ENCODE results near the gene NGEF. TPM values are rescaled to one million over a fixed set of nuclear protein-coding genes. Genes with fewer than 3 reads are reported as not detected.

The NGEF gene
- total and polyA plus RNA-seq, 9 of the 15 experiments (the other 6 are each of a cell fraction or from before 2014, with no cell fraction given) = 0.07 to 0.17 (median 0.09) TPM; not detected in 6

DNA sequence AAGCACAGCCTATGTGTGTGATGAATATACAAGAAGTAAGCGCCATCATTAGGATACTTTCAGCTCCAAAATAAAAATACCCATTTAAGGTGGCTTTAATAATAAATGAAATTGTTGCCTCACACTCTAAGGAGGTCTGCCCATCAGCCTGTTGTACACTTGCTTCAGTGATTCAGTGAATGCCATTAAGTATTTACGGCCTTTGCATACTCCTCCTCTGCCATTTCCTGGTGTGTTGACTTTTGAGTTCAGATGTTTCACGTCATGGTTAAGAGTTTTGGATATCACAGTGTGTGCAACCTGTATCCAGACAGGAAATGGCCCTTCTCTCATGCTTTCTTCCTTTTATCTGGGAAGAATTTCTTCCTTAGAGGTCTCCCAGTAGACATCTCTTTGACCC lies 181.6 kb downstream of the NGEF start:
- no peaks in the 10 kb centered on the region for H3K9me1 ChIP-seq (ENCODE audit: control insufficient read depth, insufficient read depth, low read length)
- H3K9me3 ChIP-seq (replicated peaks; ENCODE audit: control insufficient read depth, insufficient read depth, low read depth, low read length) = no peaks in the 10 kb centered on the region
- H3K4me3 ChIP-seq = no peak overlapping the region
- FAIRE-seq (no peak), ATAC-seq (no peak), DNase-seq (ENCODE audit: extremely low read depth in 1 of 4, low spot score in 3 of 4) (no peak)
- in situ Hi-C loops (cut with MboI) (no loop called here), intact Hi-C loops (cut with micrococcal nuclease) (no loop called here)
- no peak overlapping the region for H3K27ac ChIP-seq (ENCODE audit: extremely low read depth, low read depth, low read length)
- no peak overlapping the region for H3K4me2 ChIP-seq (ENCODE audit: insufficient read depth, low read length)
- 92% methylated on average over 3 of the region's 3 CpGs for WGBS (ENCODE audit: insufficient coverage, low coverage, missing lambda C conversion rate)
- no peaks in the 10 kb centered on the region for H3K79me2 ChIP-seq (ENCODE audit: control insufficient read depth, insufficient read depth, low read length)
- no peaks in the 10 kb centered on the region for H3K27me3 ChIP-seq (ENCODE audit: control insufficient read depth in 2 of 2, insufficient read depth in 2 of 2, low read length in 2 of 2)
- no peak overlapping the region for H2AFZ ChIP-seq (ENCODE audit: low read depth, low read length)
- peaks cover 0 to 8% of the 10 kb centered on the region in 2 experiments; a peak in 3 of 5 replicates for H3K4me1 ChIP-seq (replicated peaks in 1 of 2; ENCODE audit: control insufficient read depth in 2 of 2, insufficient read depth in 2 of 2, low read length in 2 of 2)
- CTCF ChIA-PET (ENCODE audit: low intra/inter-chr PET ratio) = no interaction called here
- POLR2A ChIA-PET = interaction anchor here (0.5 kb wide), 1 partner anchor 10 kb away, joined by 3 read pairs; no protein-coding TSS in a partner anchor
- no peak overlapping the region for H3K9ac ChIP-seq (ENCODE audit: insufficient read depth in 1 of 2, low read depth in 2 of 2, low read length in 2 of 2)
- no TSS peak for BruUV-seq (replicated peaks)
- no peaks in the 10 kb centered on the region for H4K20me1 ChIP-seq (replicated peaks; ENCODE audit: control insufficient read depth, insufficient read depth, low read length)
- H3K36me3 ChIP-seq (ENCODE audit: control insufficient read depth, insufficient read depth, low read length) = peaks cover 70% of the 10 kb centered on the region; the same call in 2 of the 3 replicates
- TF ChIP-seq MCM3 (IDR thresholded peaks at IDR 0.05) = no peak
- no peak for TF ChIP-seq SMARCC2 (IDR thresholded peaks at IDR 0.05; ENCODE audit: low read depth)
- TF ChIP-seq ADNP (tag; IDR thresholded peaks at IDR 0.05) = no peak
- TF ChIP-seq, protein P1, sequence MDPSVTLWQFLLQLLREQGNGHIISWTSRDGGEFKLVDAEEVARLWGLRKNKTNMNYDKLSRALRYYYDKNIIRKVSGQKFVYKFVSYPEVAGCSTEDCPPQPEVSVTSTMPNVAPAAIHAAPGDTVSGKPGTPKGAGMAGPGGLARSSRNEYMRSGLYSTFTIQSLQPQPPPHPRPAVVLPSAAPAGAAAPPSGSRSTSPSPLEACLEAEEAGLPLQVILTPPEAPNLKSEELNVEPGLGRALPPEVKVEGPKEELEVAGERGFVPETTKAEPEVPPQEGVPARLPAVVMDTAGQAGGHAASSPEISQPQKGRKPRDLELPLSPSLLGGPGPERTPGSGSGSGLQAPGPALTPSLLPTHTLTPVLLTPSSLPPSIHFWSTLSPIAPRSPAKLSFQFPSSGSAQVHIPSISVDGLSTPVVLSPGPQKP (CRISPR knock-in tag; IDR thresholded peaks at IDR 0.05) = no peak
- TF ChIP-seq, protein P2, sequence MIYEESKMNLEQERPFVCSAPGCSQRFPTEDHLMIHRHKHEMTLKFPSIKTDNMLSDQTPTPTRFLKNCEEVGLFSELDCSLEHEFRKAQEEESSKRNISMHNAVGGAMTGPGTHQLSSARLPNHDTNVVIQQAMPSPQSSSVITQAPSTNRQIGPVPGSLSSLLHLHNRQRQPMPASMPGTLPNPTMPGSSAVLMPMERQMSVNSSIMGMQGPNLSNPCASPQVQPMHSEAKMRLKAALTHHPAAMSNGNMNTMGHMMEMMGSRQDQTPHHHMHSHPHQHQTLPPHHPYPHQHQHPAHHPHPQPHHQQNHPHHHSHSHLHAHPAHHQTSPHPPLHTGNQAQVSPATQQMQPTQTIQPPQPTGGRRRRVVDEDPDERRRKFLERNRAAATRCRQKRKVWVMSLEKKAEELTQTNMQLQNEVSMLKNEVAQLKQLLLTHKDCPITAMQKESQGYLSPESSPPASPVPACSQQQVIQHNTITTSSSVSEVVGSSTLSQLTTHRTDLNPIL (CRISPR knock-in tag; IDR thresholded peaks at IDR 0.05) = no peak
- no peak for TF ChIP-seq ZNF134 (CRISPR knock-in tag; conservative IDR thresholded peaks at IDR 0.05)
- no peak for TF ChIP-seq NCOA6 (IDR thresholded peaks at IDR 0.05)
- TF ChIP-seq, protein P3, sequence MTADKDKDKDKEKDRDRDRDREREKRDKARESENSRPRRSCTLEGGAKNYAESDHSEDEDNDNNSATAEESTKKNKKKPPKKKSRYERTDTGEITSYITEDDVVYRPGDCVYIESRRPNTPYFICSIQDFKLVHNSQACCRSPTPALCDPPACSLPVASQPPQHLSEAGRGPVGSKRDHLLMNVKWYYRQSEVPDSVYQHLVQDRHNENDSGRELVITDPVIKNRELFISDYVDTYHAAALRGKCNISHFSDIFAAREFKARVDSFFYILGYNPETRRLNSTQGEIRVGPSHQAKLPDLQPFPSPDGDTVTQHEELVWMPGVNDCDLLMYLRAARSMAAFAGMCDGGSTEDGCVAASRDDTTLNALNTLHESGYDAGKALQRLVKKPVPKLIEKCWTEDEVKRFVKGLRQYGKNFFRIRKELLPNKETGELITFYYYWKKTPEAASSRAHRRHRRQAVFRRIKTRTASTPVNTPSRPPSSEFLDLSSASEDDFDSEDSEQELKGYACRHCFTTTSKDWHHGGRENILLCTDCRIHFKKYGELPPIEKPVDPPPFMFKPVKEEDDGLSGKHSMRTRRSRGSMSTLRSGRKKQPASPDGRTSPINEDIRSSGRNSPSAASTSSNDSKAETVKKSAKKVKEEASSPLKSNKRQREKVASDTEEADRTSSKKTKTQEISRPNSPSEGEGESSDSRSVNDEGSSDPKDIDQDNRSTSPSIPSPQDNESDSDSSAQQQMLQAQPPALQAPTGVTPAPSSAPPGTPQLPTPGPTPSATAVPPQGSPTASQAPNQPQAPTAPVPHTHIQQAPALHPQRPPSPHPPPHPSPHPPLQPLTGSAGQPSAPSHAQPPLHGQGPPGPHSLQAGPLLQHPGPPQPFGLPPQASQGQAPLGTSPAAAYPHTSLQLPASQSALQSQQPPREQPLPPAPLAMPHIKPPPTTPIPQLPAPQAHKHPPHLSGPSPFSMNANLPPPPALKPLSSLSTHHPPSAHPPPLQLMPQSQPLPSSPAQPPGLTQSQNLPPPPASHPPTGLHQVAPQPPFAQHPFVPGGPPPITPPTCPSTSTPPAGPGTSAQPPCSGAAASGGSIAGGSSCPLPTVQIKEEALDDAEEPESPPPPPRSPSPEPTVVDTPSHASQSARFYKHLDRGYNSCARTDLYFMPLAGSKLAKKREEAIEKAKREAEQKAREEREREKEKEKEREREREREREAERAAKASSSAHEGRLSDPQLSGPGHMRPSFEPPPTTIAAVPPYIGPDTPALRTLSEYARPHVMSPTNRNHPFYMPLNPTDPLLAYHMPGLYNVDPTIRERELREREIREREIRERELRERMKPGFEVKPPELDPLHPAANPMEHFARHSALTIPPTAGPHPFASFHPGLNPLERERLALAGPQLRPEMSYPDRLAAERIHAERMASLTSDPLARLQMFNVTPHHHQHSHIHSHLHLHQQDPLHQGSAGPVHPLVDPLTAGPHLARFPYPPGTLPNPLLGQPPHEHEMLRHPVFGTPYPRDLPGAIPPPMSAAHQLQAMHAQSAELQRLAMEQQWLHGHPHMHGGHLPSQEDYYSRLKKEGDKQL (CRISPR knock-in tag; IDR thresholded peaks at IDR 0.05; ENCODE audit: borderline replicate concordance) = no peak
- TF ChIP-seq, protein P4, sequence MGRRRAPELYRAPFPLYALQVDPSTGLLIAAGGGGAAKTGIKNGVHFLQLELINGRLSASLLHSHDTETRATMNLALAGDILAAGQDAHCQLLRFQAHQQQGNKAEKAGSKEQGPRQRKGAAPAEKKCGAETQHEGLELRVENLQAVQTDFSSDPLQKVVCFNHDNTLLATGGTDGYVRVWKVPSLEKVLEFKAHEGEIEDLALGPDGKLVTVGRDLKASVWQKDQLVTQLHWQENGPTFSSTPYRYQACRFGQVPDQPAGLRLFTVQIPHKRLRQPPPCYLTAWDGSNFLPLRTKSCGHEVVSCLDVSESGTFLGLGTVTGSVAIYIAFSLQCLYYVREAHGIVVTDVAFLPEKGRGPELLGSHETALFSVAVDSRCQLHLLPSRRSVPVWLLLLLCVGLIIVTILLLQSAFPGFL (CRISPR knock-in tag; IDR thresholded peaks at IDR 0.05) = no peak
- TF ChIP-seq, protein P5, sequence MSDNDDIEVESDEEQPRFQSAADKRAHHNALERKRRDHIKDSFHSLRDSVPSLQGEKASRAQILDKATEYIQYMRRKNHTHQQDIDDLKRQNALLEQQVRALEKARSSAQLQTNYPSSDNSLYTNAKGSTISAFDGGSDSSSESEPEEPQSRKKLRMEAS (CRISPR knock-in tag; IDR thresholded peaks at IDR 0.05) = no peak
- TF ChIP-seq SMAD2 (IDR thresholded peaks at IDR 0.05; ENCODE audit: low read depth, low read length) = no peak
- TF ChIP-seq, protein P6, sequence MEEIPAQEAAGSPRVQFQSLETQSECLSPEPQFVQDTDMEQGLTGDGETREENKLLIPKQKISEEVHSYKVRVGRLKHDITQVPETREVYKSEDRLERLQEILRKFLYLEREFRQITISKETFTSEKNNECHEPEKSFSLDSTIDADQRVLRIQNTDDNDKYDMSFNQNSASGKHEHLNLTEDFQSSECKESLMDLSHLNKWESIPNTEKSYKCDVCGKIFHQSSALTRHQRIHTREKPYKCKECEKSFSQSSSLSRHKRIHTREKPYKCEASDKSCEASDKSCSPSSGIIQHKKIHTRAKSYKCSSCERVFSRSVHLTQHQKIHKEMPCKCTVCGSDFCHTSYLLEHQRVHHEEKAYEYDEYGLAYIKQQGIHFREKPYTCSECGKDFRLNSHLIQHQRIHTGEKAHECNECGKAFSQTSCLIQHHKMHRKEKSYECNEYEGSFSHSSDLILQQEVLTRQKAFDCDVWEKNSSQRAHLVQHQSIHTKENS (CRISPR knock-in tag; IDR thresholded peaks at IDR 0.05) = no peak
- TF ChIP-seq ZNF354B (CRISPR knock-in tag; IDR thresholded peaks at IDR 0.05) = no peak

Data from K562 (cell line).